ENCODE results near the gene GABRR2. TPM values are rescaled to one million over a fixed set of nuclear protein-coding genes. Genes with fewer than 3 reads are reported as not detected.

Gene GABRR2
- total and polyA plus RNA-seq, 10 of the 15 experiments (the other 5 are each of a cell fraction or from before 2014, with no cell fraction given): 0.16 to 0.72 (median 0.32) TPM; not detected in 2

DNA sequence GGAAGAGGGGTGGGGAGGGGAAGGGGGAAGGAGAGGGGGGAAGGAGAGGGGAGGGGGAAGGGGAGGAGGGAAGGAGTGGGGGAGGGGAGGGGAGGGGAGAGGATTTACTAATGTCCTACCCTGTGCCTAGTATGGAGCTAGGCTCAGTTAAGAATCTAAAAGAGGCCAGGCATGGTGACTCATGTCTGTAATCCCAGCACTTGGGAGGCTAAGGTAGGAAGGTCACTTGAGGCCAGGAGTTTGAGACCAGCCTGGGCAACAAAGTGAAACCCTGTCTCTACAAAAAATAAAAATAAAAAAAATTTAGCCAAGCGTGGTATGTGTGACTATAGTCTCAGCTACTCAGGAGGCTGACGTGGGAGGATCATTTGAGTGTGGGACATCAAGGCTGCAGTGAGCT lies 24.5 kb upstream of the GABRR2 start:
- ChIA-PET CTCF (interaction anchor here (0.8 to 1.6 kb wide), 2 partner anchors 33 to 223 kb away, joined by 3 to 4 read pairs; no protein-coding TSS in a partner anchor), SMC1A (ENCODE audit: uncharacterized antibody, unreplicated experiment) (interaction anchor here (0.7 to 1.1 kb wide), 3 partner anchors 10 to 356 kb away, joined by 3 to 5 read pairs (median 3); no protein-coding TSS in a partner anchor), RAD21 (ENCODE audit: unreplicated experiment) (interaction anchor here (0.8 to 1.5 kb wide), 3 partner anchors 20 to 49 kb away, joined by 3 read pairs; no protein-coding TSS in a partner anchor), POLR2A (no interaction called here)
- Histone ChIP-seq H3K4me1 (ENCODE audit: control insufficient read depth, insufficient read depth, low read length) (peaks cover 3% of the 10 kb centered on the region), H3K4me2 (ENCODE audit: control insufficient read depth, insufficient read depth) (no peak overlapping the region), H3K4me3 (no peak overlapping the region), H3K9me3 (replicated peaks; ENCODE audit: control insufficient read depth, insufficient read depth, low read length) (no peaks in the 10 kb centered on the region), H3K79me2 (ENCODE audit: control insufficient read depth, insufficient read depth, low read length) (peaks cover 22% of the 10 kb centered on the region), H3K27ac (ENCODE audit: control insufficient read depth, insufficient read depth) (no peak overlapping the region), H3K36me3 (ENCODE audit: control insufficient read depth in 2 of 2, insufficient read depth in 2 of 2, low read length in 1 of 2) (peaks cover 7 to 30% of the 10 kb centered on the region in 2 experiments), H2AFZ (ENCODE audit: control insufficient read depth, low read depth, low read length) (no peak overlapping the region), H4K20me1 (ENCODE audit: control insufficient read depth, insufficient read depth) (no peaks in the 10 kb centered on the region; the same call in 1 of the 2 replicates), H3K27me3 (replicated peaks in 1 of 2; ENCODE audit: control insufficient read depth in 2 of 2, insufficient read depth in 2 of 2, low read length in 1 of 2) (no peaks in the 10 kb centered on the region), H3K9ac (ENCODE audit: control insufficient read depth, insufficient read depth, low read length) (no peak overlapping the region)
- ATAC-seq: no peak
- BruUV-seq (replicated peaks): no TSS peak
- FAIRE-seq: no peak
- DNase-seq (ENCODE audit: low read depth, low spot score): no peak
- in situ Hi-C loops (cut with MboI) (no loop called here), intact Hi-C loops (cut with micrococcal nuclease; ENCODE audit: unreplicated experiment) (no loop called here)
- 80% methylated on average over 2 of the region's 2 CpGs for WGBS (ENCODE audit: insufficient coverage, insufficient replicate concordance, low lambda C conversion rate, missing lambda C conversion rate)
- TF ChIP-seq, protein P1, sequence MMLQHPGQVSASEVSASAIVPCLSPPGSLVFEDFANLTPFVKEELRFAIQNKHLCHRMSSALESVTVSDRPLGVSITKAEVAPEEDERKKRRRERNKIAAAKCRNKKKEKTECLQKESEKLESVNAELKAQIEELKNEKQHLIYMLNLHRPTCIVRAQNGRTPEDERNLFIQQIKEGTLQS (IDR thresholded peaks at IDR 0.05; ENCODE audit: borderline replicate concordance, extremely low read depth, low read depth, low read length): no peak
- TF ChIP-seq MXI1 (IDR thresholded peaks at IDR 0.05; ENCODE audit: low read depth, low read length) (no peak), KLF5 (IDR thresholded peaks at IDR 0.05; ENCODE audit: partially characterized antibody) (no peak), RAD51 (IDR thresholded peaks at IDR 0.05) (no peak), IKZF1 (conservative IDR thresholded peaks at IDR 0.05) (no peak), SP1 (IDR thresholded peaks at IDR 0.05; ENCODE audit: low read depth, low read length) (no peak), GABPA (IDR thresholded peaks at IDR 0.05; ENCODE audit: low read depth) (no peak), SMAD1 (IDR thresholded peaks at IDR 0.05; ENCODE audit: low read depth, partially characterized antibody) (no peak), MEF2B (IDR thresholded peaks at IDR 0.05; ENCODE audit: partially characterized antibody, poor library complexity, severe bottlenecking) (no peak), EGR1 (IDR thresholded peaks at IDR 0.05; ENCODE audit: borderline replicate concordance in 1 of 2, low read depth in 2 of 2, low read length in 2 of 2) (no peak), CREB1 (IDR thresholded peaks at IDR 0.05; ENCODE audit: low read depth) (no peak), YBX1 (IDR thresholded peaks at IDR 0.05) (no peak), SMC3 (IDR thresholded peaks at IDR 0.05; ENCODE audit: borderline replicate concordance, low read length) (no peak), BRCA1 (IDR thresholded peaks at IDR 0.05; ENCODE audit: low read depth, low read length) (no peak), ZSCAN29 (IDR thresholded peaks at IDR 0.05) (no peak), SRF (IDR thresholded peaks at IDR 0.05; ENCODE audit: low read depth in 2 of 2, low read length in 2 of 2) (no peak)
- TF ChIP-seq, protein P2, sequence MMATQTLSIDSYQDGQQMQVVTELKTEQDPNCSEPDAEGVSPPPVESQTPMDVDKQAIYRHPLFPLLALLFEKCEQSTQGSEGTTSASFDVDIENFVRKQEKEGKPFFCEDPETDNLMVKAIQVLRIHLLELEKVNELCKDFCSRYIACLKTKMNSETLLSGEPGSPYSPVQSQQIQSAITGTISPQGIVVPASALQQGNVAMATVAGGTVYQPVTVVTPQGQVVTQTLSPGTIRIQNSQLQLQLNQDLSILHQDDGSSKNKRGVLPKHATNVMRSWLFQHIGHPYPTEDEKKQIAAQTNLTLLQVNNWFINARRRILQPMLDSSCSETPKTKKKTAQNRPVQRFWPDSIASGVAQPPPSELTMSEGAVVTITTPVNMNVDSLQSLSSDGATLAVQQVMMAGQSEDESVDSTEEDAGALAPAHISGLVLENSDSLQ (IDR thresholded peaks at IDR 0.05): no peak
